Transverse colon (tissue), 4 donors: Measurements from ENCODE around the gene NR3C2. TPM values are rescaled to one million over a fixed set of nuclear protein-coding genes. Genes with fewer than 3 reads are reported as not detected.

Experiments used
- DNase-seq: peaks from one replicate; pipeline ENCODE4 v3.0.0-alpha.2; 2019
- H3K27ac ChIP-seq, 4 donors: fragments of 200-600 bp; sonication (generic); 2 replicates each; pipeline ENCODE4 v1.5.1; 2016 to 2018; ENCODE audit warnings: inconsistent platforms in 4 of 4
- H3K27me3 ChIP-seq: fragments of 200-600 bp; sonication (generic); 2 replicates; pipeline ENCODE4 v1.5.1; 2017; ENCODE audit warnings: inconsistent platforms
- H3K36me3 ChIP-seq, 4 donors: fragments of 200-600 bp; sonication (generic); 2 replicates each; pipeline ENCODE4 v1.5.1; 2017 to 2019; ENCODE audit warnings: inconsistent platforms in 4 of 4
- H3K4me1 ChIP-seq, 4 donors: fragments of 200-600 bp; sonication (generic); 2 replicates each; pipeline ENCODE4 v1.5.1; 2017 to 2020; ENCODE audit warnings: inconsistent platforms in 4 of 4
- H3K4me3 ChIP-seq, 4 donors: fragments of 200-600 bp; sonication (generic); 1 replicate in 1 of 4; 2 replicates in 3 of 4; pipeline versions ENCODE4 v1.5.1 to v1.6.1; 2017 to 2019; ENCODE audit warnings: inconsistent platforms in 4 of 4
- H3K9me3 ChIP-seq, 2 donors: fragments of 200-600 bp; sonication (generic); 2 replicates each; pipeline ENCODE4 v1.5.1; 2017 to 2019; ENCODE audit warnings: inconsistent platforms in 2 of 2
- CTCF ChIP-seq, 5 experiments: fragments of 200-600 bp in 3 of 5; fragments of 450-650 bp in 2 of 5; sonication (generic) in 3 of 5; IDR thresholded peaks; 1 replicate in 2 of 5; 2 replicates in 3 of 5; pipeline ENCODE4 v1.5.1; 2016 to 2017; ENCODE audit warnings: antibody characterized with exemption in 5 of 5, inconsistent platforms in 3 of 5, mild to moderate bottlenecking in 2 of 5, moderate library complexity in 1 of 5
- EP300 ChIP-seq: sonication (generic); formaldehyde crosslinking; IDR thresholded peaks from one replicate; pipeline ENCODE4 v1.6.1; 2017; ENCODE audit warnings: antibody characterized with exemption, low read depth
- POLR2A ChIP-seq: fragments of 450-650 bp; IDR thresholded peaks from one replicate; pipeline ENCODE4 v1.6.1; 2016; ENCODE audit warnings: antibody characterized with exemption, mild to moderate bottlenecking, moderate library complexity
- POLR2AphosphoS5 ChIP-seq, 3 donors: sonication (generic); formaldehyde crosslinking; IDR thresholded peaks; one replicate each; pipeline ENCODE4 v1.6.1; 2016; ENCODE audit warnings: antibody characterized with exemption in 3 of 3
- WGBS, 2 donors: methylation state at CpG; one replicate each; pipeline ENCODE4 v1.1.5; 2018; ENCODE audit warnings: low coverage in 1 of 2; 5-methylcytosine and 5-hydroxymethylcytosine counted together
- in situ Hi-C, 4 donors: fragments of 200-750 bp; cut with MboI; loops; one replicate each; pipeline versions ENCODE4 v1.15.0 to v1.15.1; 2017; ENCODE audit warnings: low sequenced_read_pairs in 3 of 4, low pct_ligation_motif_present in 1 of 4, low pct_unique_long_range_greater_than_20kb in 1 of 4
- intact Hi-C: fragments of 100-400 bp; cut with DNase I; formaldehyde crosslinking; loops from one replicate; pipeline ENCODE4 v1.15.1; 2023; ENCODE audit warnings: low total_unique reads
- total RNA-seq, 4 donors: library from RNA; depleted of rRNA; stranded (reverse); fragments of >200 nt; gene quantifications; one replicate each; pipeline ENCODE4 v1.1.0, GENCODE V29; 2016

The NR3C2 gene
- total RNA-seq, 4 donors from 2014 or later: 55.5 to 147 (median 125) TPM

GRCh38 chr4:148152868-148153625, 289.2 kb downstream of the NR3C2 start:
- intact Hi-C loops: no loop called here
- WGBS, 2 donors: 92 to 94% methylated on average over 3 to 4 of the region's 4 CpGs

GRCh38 chr4:148151806-148152205, 290.4 kb downstream of the NR3C2 start:
- in situ Hi-C loops (loop anchor here in 1 of 4 donors (25.0 kb wide), 1 partner anchor 535 kb away; no protein-coding TSS in a partner anchor), intact Hi-C loops (no loop called here)
- Histone ChIP-seq H3K9me3 (no peaks in the 10 kb centered on the region), H3K4me1 (peaks cover 0 to 14% (median 3%) of the 10 kb centered on the region in 4 donors), H3K27ac (peak overlapping the region in 1 of 4 donors; percentile 2), H3K27me3 (no peaks in the 10 kb centered on the region), H3K36me3 (peaks cover 0 to 13% (median 2%) of the 10 kb centered on the region in 4 donors), H3K4me3 (no peak overlapping the region)
- WGBS, 2 donors: 36 to 37% methylated on average over 4 of the region's 4 CpGs
- DNase-seq: no peak
- no peak for TF ChIP-seq CTCF (IDR thresholded peaks at IDR 0.05)
- no peak for TF ChIP-seq POLR2A
- TF ChIP-seq EP300: no peak

More at GRCh38 chr4:148152868-148153625, 289.2 kb downstream of the NR3C2 start:
- H3K4me3 ChIP-seq: no peak overlapping the region
- TF ChIP-seq EP300 (no peak), CTCF (IDR thresholded peaks at IDR 0.05) (no peak), POLR2A (no peak), POLR2AphosphoS5 (IDR thresholded peaks at IDR 0.05) (no peak)
- no peaks in the 10 kb centered on the region for H3K27me3 ChIP-seq
- H3K4me1 ChIP-seq: peaks cover 0 to 14% (median 3%) of the 10 kb centered on the region in 4 donors
- DNase-seq: no peak
- in situ Hi-C loops: loop anchor here in 1 of 4 donors (25.0 kb wide), 1 partner anchor 534 kb away; no protein-coding TSS in a partner anchor
- H3K9me3 ChIP-seq: no peaks in the 10 kb centered on the region
- no peak overlapping the region for H3K27ac ChIP-seq
- peaks cover 0 to 13% (median 2%) of the 10 kb centered on the region in 4 donors for H3K36me3 ChIP-seq

GRCh38 chr4:148145475-148145874, 296.7 kb downstream of the NR3C2 start:
- peaks cover 0 to 16% (median 0%) of the 10 kb centered on the region in 4 donors for H3K36me3 ChIP-seq
- H3K27ac ChIP-seq: no peak overlapping the region
- in situ Hi-C loops: no loop called here
- H3K4me1 ChIP-seq: no peaks in the 10 kb centered on the region
- no peaks in the 10 kb centered on the region for H3K27me3 ChIP-seq
- WGBS, 2 donors: 94 to 100% methylated on average over 1 to 6 of the region's 6 CpGs
- intact Hi-C loops: no loop called here
- no peaks in the 10 kb centered on the region for H3K9me3 ChIP-seq
- no peak for TF ChIP-seq POLR2A
- no peak for TF ChIP-seq CTCF (IDR thresholded peaks at IDR 0.05)
- no peak for TF ChIP-seq POLR2AphosphoS5 (IDR thresholded peaks at IDR 0.05)
- TF ChIP-seq EP300: no peak
- DNase-seq: no peak
- no peak overlapping the region for H3K4me3 ChIP-seq

GRCh38 chr4:148143174-148143573, 299.0 kb downstream of the NR3C2 start:
- Histone ChIP-seq H3K4me1 (no peaks in the 10 kb centered on the region), H3K4me3 (no peak overlapping the region), H3K36me3 (peaks cover 0 to 16% (median 0%) of the 10 kb centered on the region in 4 donors), H3K27ac (no peak overlapping the region), H3K27me3 (no peaks in the 10 kb centered on the region), H3K9me3 (no peaks in the 10 kb centered on the region)
- WGBS, 2 donors: 77 to 84% methylated on average over 3 to 4 of the region's 4 CpGs
- in situ Hi-C loops (no loop called here), intact Hi-C loops (no loop called here)
- DNase-seq: no peak
- TF ChIP-seq CTCF (IDR thresholded peaks at IDR 0.05) (no peak), POLR2A (no peak), POLR2AphosphoS5 (IDR thresholded peaks at IDR 0.05) (no peak), EP300 (no peak)
